Fibroblast of peridontal ligament (primary cell): ENCODE data around the gene PLCD1.
A peak's percentile ranks its signal among the peaks of the same experiment; 100 is the strongest.

Experiments
- DNase-seq: peaks from one replicate; pipeline ENCODE4 v3.0.0-alpha.2; 2010; ENCODE audit errors: extremely low read depth

Gene PLCD1

DNA sequence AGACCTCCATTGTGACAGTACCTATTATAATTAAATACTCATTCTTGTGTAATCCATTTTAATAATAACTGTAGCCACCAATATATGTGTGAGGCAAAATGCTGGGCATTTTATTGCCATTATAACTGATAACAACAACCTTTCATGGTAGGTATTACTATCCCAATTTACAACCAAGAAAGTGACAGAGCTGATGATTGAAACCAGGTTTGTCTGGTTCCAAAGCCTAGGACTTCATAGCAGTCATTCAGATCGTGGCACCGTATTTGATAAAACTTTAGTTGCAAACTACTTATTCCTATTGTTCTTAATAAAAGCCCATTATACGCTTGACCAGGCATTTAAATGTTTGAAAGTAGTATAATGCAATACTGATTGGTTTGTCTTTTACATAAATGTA lies 65.3 kb downstream of the PLCD1 start:
- DNase-seq: no peak

DNA sequence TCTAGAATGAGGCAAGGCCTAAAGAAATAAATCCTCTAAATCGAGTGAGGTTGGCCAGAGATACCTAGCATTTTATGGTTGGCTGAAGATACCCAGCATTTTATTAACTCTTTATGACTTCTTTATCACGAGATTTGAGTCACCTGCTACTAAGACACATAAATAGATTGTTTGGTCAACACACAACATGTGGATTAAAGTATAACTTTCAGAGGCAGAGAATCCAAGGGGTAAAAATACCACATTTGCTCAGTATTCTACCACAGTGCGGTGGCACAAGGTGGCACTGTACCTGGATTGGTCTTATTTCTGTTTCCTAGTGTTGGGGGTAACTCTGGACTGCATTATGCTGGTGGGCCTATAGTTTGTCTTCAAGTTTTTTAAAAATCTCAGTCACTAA lies 65.8 kb downstream of the PLCD1 start:
- no peak for DNase-seq

DNA sequence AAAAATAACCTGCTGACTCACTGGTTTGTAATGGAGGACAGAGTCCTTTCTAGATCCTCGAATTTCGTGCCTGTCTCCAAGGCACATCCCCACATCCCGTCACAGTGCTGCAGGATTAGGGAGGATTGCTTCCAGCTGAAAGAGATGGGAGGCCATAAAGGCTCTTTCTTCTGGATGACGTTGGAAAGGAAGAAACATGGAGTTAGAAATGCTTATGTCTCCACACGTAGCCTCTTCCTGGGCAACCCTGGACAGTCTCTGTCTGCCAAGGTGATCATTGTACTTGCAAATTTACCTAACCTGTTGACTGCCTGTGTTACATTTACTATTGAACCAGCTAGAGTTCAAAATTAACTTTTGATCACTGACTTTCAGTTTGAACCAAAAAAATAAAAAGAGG lies 66.4 kb downstream of the PLCD1 start:
- peak; percentile 33 for DNase-seq

DNA sequence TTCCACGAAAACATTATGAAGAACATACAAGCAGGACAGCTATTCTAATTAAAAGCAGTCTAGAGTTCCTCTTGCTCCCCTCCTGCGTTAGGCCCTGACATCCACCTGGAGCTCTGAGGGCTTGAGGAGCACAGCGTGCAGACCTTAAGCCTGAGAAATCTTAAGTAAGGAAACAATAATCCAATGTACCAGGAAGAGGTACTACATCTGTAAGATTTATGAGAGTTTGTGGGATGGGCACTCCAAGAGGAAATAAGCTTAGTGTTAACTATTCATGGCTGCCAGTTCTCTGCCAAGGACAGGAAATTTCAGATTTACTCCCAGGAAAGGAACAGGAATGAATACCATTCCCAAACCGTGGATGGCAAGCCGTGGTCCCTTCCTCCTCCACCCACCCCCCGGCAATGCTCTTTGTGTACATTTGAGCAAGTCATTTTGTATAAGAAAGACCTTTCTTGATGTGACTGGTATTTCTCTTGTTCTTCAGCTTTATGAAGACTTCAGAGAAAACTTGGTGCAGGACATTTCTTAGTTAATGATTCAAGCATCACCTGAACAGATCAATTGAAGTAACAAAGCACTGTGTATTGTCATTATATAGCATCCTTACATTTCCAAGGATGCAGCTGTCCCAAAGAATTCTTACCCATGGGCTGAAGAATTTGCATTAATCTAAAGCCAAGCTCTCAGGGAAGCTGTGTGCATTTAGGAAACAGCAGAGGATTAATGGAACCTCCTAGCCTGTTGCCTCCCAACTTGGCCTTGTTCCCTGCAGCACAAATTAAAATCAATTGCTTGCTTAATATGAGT lies 67.6 kb downstream of the PLCD1 start:
- DNase-seq: no peak

DNA sequence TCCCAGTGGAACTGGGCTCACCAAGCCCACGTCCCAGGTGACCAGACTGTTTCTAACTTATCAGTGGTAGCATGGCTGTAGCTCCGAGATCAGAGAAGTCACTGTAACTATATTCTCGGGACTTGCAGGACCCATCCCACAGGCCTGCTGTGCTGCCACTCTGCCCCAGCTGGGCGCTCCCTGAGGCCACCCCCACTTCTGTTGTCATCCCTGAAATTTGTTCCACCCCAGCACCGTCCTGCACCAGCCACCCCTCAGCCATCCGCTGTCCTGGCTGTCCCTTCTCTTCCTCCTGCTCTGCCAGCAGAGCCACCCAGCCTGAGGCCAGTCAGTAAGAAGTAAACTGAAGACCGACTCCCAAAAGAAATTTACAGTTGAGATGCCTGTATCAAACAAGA lies 71.9 kb downstream of the PLCD1 start:
- DNase-seq: no peak
